ENCODE data around the gene LDLRAP1. TPM values are rescaled to one million over a fixed set of nuclear protein-coding genes. Genes with fewer than 3 reads are reported as not detected.
"Not testable (repeated sequence)": the region's sequence is repeated elsewhere in the genome, so short reads cannot be mapped to it uniquely, and the experiment has no call there.

The LDLRAP1 gene
- total and polyA plus RNA-seq, 2 donors (not counting 1 experiment from before 2014, with no cell fraction given) = 7.3 to 21.0 TPM

- H4K20me1 ChIP-seq (ENCODE audit: control insufficient read depth, extremely low read depth, insufficient read depth, low read length) = no peaks in the 10 kb centered on the region
- no peaks in the 10 kb centered on the region for H3K4me1 ChIP-seq (ENCODE audit: control insufficient read depth, extremely low read depth, insufficient read depth, low read length)
- no peak overlapping the region for H3K4me2 ChIP-seq (ENCODE audit: extremely low read depth, insufficient read depth, low read length)
- H3K27me3 ChIP-seq (ENCODE audit: control insufficient read depth, insufficient read depth, low read length) = peaks cover 10% of the 10 kb centered on the region
- H3K79me2 ChIP-seq (ENCODE audit: control insufficient read depth, insufficient read depth, low read length) = no peaks in the 10 kb centered on the region
- no peak overlapping the region for H2AFZ ChIP-seq (ENCODE audit: low read length)
- no peaks in the 10 kb centered on the region for H3K9me3 ChIP-seq (ENCODE audit: control insufficient read depth, insufficient read depth, low read depth, low read length)
- H3K27ac ChIP-seq (ENCODE audit: insufficient read depth, low read length) = no peak overlapping the region
- no peaks in the 10 kb centered on the region for H3K36me3 ChIP-seq (ENCODE audit: control insufficient read depth, insufficient read depth, low read length)
- TF ChIP-seq EZH2 (IDR thresholded peaks at IDR 0.05; ENCODE audit: low read length, missing control alignments) = no peak
- TF ChIP-seq, protein P1, sequence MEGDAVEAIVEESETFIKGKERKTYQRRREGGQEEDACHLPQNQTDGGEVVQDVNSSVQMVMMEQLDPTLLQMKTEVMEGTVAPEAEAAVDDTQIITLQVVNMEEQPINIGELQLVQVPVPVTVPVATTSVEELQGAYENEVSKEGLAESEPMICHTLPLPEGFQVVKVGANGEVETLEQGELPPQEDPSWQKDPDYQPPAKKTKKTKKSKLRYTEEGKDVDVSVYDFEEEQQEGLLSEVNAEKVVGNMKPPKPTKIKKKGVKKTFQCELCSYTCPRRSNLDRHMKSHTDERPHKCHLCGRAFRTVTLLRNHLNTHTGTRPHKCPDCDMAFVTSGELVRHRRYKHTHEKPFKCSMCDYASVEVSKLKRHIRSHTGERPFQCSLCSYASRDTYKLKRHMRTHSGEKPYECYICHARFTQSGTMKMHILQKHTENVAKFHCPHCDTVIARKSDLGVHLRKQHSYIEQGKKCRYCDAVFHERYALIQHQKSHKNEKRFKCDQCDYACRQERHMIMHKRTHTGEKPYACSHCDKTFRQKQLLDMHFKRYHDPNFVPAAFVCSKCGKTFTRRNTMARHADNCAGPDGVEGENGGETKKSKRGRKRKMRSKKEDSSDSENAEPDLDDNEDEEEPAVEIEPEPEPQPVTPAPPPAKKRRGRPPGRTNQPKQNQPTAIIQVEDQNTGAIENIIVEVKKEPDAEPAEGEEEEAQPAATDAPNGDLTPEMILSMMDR (conservative IDR thresholded peaks at IDR 0.05 in 1 of 2, IDR thresholded peaks at IDR 0.05 in 1 of 2; ENCODE audit: low read depth in 1 of 2, low read length in 2 of 2) = no peak
- H3K4me3 ChIP-seq (replicated peaks in 1 of 4; ENCODE audit: control extremely low read depth in 1 of 4, insufficient read depth in 1 of 4, low read depth in 3 of 4, low read length in 4 of 4) = no peak overlapping the region
- no peak for DNase-seq (ENCODE audit: low read depth in 2 of 2)
- H3K9ac ChIP-seq (ENCODE audit: insufficient read depth, low read length) = no peak overlapping the region
These were observed 55.5 kb downstream of the LDLRAP1 start for GRCh38 chr1:25598879-25599278.

DNA sequence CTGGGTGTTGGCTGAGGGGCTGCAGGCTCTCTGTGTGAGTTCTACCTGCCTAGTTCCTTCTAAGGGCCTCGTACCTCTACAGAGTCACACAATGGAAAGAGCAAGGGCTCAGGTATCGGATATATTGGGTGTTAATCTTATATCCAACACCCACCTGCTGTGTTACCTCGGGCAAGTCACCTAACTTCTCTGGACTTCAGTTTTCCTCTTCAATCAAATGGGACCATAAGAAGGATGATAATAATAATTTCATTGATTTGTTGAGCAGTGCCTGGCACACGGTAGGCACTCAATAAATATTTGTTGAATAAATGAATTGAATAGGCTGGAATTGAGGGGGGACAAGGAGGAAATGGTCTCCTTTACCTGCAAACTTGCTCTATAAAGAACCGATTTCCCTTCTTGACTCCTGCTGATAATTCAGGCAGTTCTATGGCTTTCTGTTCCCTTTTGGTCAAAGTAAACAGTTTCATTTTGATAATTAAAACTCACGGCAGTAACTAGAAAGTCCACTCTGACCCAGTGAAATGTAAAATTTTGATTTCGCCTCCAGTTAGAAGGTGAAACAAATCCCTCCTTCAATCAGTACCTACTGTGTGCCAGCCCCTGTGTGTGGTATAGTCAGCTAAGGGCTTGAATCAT, 56.7 kb downstream of the LDLRAP1 start:
- Histone ChIP-seq H3K27ac (ENCODE audit: insufficient read depth, low read length) (no peak overlapping the region), H3K27me3 (ENCODE audit: control insufficient read depth, insufficient read depth, low read length) (peaks cover 5% of the 10 kb centered on the region), H3K79me2 (ENCODE audit: control insufficient read depth, insufficient read depth, low read length) (no peaks in the 10 kb centered on the region), H3K9me3 (ENCODE audit: control insufficient read depth, insufficient read depth, low read depth, low read length) (no peaks in the 10 kb centered on the region), H3K4me1 (ENCODE audit: control insufficient read depth, extremely low read depth, insufficient read depth, low read length) (no peaks in the 10 kb centered on the region), H3K9ac (ENCODE audit: insufficient read depth, low read length) (no peak overlapping the region), H2AFZ (ENCODE audit: low read length) (no peak overlapping the region), H3K4me2 (ENCODE audit: extremely low read depth, insufficient read depth, low read length) (no peak overlapping the region), H3K36me3 (ENCODE audit: control insufficient read depth, insufficient read depth, low read length) (no peaks in the 10 kb centered on the region), H4K20me1 (ENCODE audit: control insufficient read depth, extremely low read depth, insufficient read depth, low read length) (no peaks in the 10 kb centered on the region), H3K4me3 (replicated peaks in 1 of 4; ENCODE audit: control extremely low read depth in 1 of 4, insufficient read depth in 1 of 4, low read depth in 3 of 4, low read length in 4 of 4) (no peak overlapping the region)
- DNase-seq (ENCODE audit: low read depth in 2 of 2) = no peak
- TF ChIP-seq EZH2 (IDR thresholded peaks at IDR 0.05; ENCODE audit: low read length, missing control alignments) = no peak
- TF ChIP-seq, protein P1 (conservative IDR thresholded peaks at IDR 0.05 in 1 of 2, IDR thresholded peaks at IDR 0.05 in 1 of 2; ENCODE audit: low read depth in 1 of 2, low read length in 2 of 2) = no peak

DNA sequence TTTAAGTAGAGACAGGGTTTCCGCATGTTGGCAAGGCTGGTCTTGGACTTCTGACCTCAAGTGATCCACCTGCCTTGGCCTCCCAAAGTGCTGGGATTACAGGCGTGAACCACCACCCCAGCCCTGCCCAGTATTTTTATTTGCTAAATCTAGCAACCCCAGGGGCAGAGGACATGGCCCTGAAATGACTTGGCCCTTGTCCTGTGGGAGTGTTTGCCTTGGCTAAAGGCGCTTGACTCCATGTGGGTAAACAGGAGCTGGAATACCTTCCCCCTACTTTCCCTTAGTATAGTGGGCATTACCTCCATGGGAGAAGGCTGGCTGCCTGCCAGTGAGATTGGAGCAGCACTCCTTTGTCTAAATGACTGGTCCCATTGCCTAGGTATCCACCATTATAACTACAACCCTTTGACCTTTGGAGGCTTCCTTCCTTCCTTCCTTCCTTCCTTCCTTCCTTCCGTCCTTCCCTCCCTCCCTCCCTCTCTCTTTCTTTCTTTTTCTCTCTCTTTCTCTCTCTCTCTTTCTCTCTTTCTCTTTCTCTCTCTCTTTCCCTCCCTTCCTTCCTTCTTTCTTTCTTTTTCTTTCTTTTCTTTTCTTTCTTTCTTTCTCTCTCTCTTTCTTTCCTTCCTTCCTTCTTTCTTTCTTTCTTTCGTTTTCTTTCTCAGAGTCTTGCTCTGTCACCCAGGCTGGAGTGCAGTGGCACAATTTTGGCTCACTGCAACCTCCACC, 57.7 kb downstream of the LDLRAP1 start:
- not testable (repeated sequence) for H4K20me1 ChIP-seq (ENCODE audit: control insufficient read depth, extremely low read depth, insufficient read depth, low read length); H3K79me2 ChIP-seq (ENCODE audit: control insufficient read depth, insufficient read depth, low read length); DNase-seq (ENCODE audit: low read depth in 2 of 2); H3K4me2 ChIP-seq (ENCODE audit: extremely low read depth, insufficient read depth, low read length); H3K9me3 ChIP-seq (ENCODE audit: control insufficient read depth, insufficient read depth, low read depth, low read length); H3K27ac ChIP-seq (ENCODE audit: insufficient read depth, low read length); H3K4me1 ChIP-seq (ENCODE audit: control insufficient read depth, extremely low read depth, insufficient read depth, low read length); H3K4me3 ChIP-seq (replicated peaks in 1 of 4; ENCODE audit: control extremely low read depth in 1 of 4, insufficient read depth in 1 of 4, low read depth in 3 of 4, low read length in 4 of 4); H3K9ac ChIP-seq (ENCODE audit: insufficient read depth, low read length); H2AFZ ChIP-seq (ENCODE audit: low read length); H3K36me3 ChIP-seq (ENCODE audit: control insufficient read depth, insufficient read depth, low read length); H3K27me3 ChIP-seq (ENCODE audit: control insufficient read depth, insufficient read depth, low read length)

DNA sequence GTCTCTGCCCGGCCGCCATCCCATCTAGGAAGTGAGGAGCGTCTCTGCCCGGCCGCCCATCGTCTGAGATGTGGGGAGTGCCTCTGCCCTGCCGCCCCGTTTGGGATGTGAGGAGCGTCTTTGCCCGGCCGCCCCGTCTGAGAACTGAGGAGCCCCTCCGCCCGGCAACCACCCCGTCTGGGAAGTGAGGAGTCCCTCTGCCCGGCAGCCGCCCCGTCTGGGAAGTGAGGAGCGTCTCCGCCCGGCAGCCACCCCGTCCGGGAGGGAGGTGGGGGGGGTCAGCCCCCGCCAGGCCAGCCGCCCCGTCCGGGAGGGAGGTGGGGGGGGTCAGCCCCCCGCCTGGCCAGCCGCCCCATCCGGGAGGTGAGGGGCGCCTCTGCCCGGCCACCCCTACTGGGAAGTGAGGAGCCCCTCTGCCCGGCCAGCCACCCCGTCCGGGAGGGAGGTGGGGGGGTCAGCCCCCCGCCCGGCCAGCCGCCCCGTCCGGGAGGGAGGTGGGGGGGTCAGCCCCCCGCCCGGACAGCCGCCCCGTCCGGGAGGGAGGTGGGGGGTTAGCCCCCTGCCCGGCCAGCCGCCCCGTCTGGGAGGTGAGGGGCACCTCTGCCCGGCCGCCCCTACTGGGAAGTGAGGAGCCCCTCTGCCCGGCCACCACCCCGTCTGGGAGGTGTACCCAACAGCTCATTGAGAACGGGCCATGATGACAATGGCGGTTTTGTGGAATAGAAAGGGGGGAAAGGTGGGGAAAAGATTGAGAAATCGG, 60.6 kb downstream of the LDLRAP1 start:
- H2AFZ ChIP-seq (ENCODE audit: low read length); H3K36me3 ChIP-seq (ENCODE audit: control insufficient read depth, insufficient read depth, low read length); H3K9me3 ChIP-seq (ENCODE audit: control insufficient read depth, insufficient read depth, low read depth, low read length); H3K27me3 ChIP-seq (ENCODE audit: control insufficient read depth, insufficient read depth, low read length); H4K20me1 ChIP-seq (ENCODE audit: control insufficient read depth, extremely low read depth, insufficient read depth, low read length); H3K9ac ChIP-seq (ENCODE audit: insufficient read depth, low read length); H3K27ac ChIP-seq (ENCODE audit: insufficient read depth, low read length); H3K4me3 ChIP-seq (replicated peaks in 1 of 4; ENCODE audit: control extremely low read depth in 1 of 4, insufficient read depth in 1 of 4, low read depth in 3 of 4, low read length in 4 of 4); H3K79me2 ChIP-seq (ENCODE audit: control insufficient read depth, insufficient read depth, low read length); DNase-seq (ENCODE audit: low read depth in 2 of 2); H3K4me2 ChIP-seq (ENCODE audit: extremely low read depth, insufficient read depth, low read length); H3K4me1 ChIP-seq (ENCODE audit: control insufficient read depth, extremely low read depth, insufficient read depth, low read length): not testable (repeated sequence)

Measured in fibroblast of lung (primary cell).